Stimulated activated memory B cell treated with anti-CD40 and anti-IgM and Interleukin-4, amounts not matched to agents 10 μg/mL and 1 μg/mL and 100 μg/mL, for 72 hours (primary cell): ENCODE data around the gene EPN1.
A peak's percentile ranks its signal among the peaks of the same experiment; 100 is the strongest.

ENCODE experiments used
- ATAC-seq: fragments of 150-1000 bp; cut with Tn5 transposase; 2 replicates; pipeline ENCODE4 v1.10.0; 2021
- H3K27ac Mint-ChIP-seq: one replicate; pipeline ENCODE4 v1.8.0; 2022; ENCODE audit warnings: mild to moderate bottlenecking, mixed read lengths
- H3K27me3 Mint-ChIP-seq: one replicate; pipeline ENCODE4 v1.8.0; 2022; ENCODE audit warnings: mixed read lengths
- H3K36me3 Mint-ChIP-seq: one replicate; pipeline ENCODE4 v1.8.0; 2022; ENCODE audit warnings: mixed read lengths
- H3K4me1 Mint-ChIP-seq: one replicate; pipeline ENCODE4 v1.8.0; 2022; ENCODE audit warnings: mixed read lengths
- H3K4me3 Mint-ChIP-seq: one replicate; pipeline ENCODE4 v1.8.0; 2022; ENCODE audit warnings: mild to moderate bottlenecking, moderate library complexity, mixed read lengths
- H3K9me3 Mint-ChIP-seq: one replicate; pipeline ENCODE4 v1.8.0; 2022; ENCODE audit warnings: mixed read lengths

The EPN1 gene

GRCh38 chr19:55676889-55677505 is 2.0 kb downstream of the EPN1 start:
- no peak for ATAC-seq
- H3K27me3 Mint-ChIP-seq: no peaks in the 10 kb centered on the region
- H3K4me3 Mint-ChIP-seq: peak overlapping the region; percentile 98
- peak overlapping the region; percentile 94 for H3K27ac Mint-ChIP-seq
- peaks cover 77% of the 10 kb centered on the region for H3K4me1 Mint-ChIP-seq
- H3K9me3 Mint-ChIP-seq: no peaks in the 10 kb centered on the region
- peaks cover 60% of the 10 kb centered on the region for H3K36me3 Mint-ChIP-seq

DNA sequence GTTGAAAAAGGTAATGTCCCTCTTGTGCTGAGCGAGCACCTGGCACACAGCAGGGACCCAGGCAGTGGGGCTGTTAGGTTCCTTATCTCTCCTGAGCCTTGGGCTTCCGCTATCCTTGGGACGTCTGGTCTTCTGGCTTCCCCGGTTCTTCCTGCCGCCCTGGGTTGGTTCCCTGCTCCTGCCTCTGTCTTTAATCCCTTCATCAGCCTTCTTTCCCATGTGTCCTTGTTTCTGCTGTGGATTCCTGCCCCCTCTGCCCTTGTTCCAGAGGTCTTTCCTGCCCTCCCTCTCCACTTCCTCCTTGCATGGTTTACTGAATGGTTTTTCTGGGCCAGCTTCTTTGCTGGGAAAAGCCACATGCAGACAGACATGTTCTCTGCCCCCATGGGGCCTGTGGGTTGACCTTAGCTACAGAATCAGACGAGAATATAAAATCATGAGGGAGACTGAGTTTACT is 2.6 kb downstream of the EPN1 start:
- peak overlapping the region; percentile 98 for H3K4me3 Mint-ChIP-seq
- peak overlapping the region; percentile 94 for H3K27ac Mint-ChIP-seq
- ATAC-seq: peak; percentile 3
- H3K27me3 Mint-ChIP-seq: no peaks in the 10 kb centered on the region
- peaks cover 72% of the 10 kb centered on the region for H3K4me1 Mint-ChIP-seq
- H3K9me3 Mint-ChIP-seq: no peaks in the 10 kb centered on the region
- peaks cover 56% of the 10 kb centered on the region for H3K36me3 Mint-ChIP-seq

- H3K4me1 Mint-ChIP-seq: peaks cover 71% of the 10 kb centered on the region
- H3K4me3 Mint-ChIP-seq: peak overlapping the region; percentile 98
- H3K9me3 Mint-ChIP-seq: no peaks in the 10 kb centered on the region
- no peaks in the 10 kb centered on the region for H3K27me3 Mint-ChIP-seq
- peak overlapping the region; percentile 94 for H3K27ac Mint-ChIP-seq
- peaks cover 53% of the 10 kb centered on the region for H3K36me3 Mint-ChIP-seq
- ATAC-seq: peak; percentile 96
These were observed 3.2 kb downstream of the EPN1 start for GRCh38 chr19:55678121-55678671.

DNA sequence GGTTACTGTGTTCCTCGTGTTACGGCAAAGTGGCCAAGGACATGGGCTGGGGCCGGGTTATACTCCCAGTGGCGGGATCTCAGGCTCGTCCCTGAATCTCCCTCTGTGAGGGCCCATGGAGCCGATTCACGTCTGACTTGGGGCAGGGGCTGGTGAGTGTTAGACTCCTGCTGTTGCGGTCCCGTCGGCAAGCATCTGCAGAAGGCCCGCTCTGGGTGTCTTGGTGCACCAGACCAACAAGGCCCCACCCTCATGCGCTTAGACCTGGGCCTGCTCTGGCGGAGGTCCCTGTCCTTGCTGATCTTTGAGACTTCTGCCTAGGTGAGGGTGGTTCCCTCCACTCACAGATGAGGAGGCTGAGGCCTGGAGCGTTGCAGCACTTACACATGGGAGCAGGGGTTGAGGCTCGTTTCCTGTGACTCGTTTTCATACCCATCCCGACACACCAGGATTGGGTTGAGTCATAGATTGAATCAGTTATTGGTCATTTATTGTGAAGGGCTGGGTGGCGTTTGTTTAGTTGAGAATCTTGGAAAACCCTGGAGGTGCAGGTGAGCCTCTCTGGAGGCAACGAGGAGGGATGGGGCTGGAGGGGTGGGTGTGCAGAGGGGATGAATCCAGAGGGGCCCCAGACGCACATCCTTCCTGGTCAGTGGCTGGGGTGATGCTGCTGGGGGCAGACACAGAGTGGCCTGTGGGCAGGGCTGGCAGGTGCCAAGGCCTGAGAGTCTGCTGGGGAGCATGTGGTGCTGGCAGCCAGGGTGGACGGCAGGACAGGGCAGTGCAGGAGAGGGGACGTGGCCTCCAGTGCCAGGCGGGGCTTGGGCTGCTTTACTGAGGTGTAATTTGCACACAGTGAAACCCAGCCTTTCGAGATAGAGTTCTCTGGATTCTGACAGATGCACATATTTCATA is 4.6 kb downstream of the EPN1 start:
- Mint-ChIP-seq H3K9me3 (no peaks in the 10 kb centered on the region), H3K4me1 (peaks cover 60% of the 10 kb centered on the region)

DNA sequence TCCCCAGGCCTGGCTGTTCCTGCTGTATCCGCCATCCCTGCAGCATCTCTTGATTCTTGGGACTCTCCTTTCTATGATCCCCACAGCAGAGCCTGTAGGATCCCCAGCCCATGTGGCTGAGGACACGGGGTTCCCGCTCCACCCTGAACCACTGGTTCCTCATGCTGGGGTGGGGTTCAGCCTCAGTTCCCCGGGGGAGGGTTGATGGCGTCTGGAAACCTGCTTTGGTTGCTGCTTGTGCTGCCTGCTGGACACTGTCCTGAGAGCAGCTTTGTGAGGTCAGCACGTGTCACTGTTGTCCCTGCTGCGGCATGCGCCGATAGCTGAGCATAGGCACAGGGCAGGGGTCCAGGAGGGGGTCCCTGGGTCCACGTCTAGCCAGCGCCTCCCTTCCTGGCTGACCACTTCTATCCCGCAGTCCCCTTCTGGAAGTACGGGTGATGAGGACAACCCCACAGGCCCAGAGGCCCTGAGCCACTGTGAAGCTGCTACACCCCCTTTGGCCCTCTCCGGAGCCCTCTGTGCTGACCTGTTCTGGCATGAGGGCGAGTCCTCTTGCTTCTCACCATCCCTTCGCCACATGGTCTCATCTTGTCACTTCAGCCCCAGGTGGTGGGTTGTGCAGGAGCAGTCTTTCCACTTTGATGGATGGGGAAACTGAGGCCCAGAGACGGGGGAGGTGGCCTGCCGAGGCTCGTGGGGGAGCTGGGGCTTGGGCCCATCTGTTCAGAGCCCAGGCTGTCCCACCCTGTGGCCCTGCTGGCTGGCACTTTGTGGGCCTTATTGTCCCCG is 5.5 kb downstream of the EPN1 start:
- H3K27ac Mint-ChIP-seq: no peak overlapping the region
- no peak for ATAC-seq
- peaks cover 56% of the 10 kb centered on the region for H3K36me3 Mint-ChIP-seq
- H3K27me3 Mint-ChIP-seq: no peaks in the 10 kb centered on the region
- H3K4me3 Mint-ChIP-seq: peak overlapping the region; percentile 22
- H3K9me3 Mint-ChIP-seq: no peaks in the 10 kb centered on the region
- H3K4me1 Mint-ChIP-seq: peaks cover 65% of the 10 kb centered on the region

More for the DNA sequence above, 4.6 kb downstream of the EPN1 start:
- Mint-ChIP-seq H3K36me3 (peaks cover 51% of the 10 kb centered on the region), H3K27ac (peak overlapping the region; percentile 94), H3K4me3 (no peak overlapping the region), H3K27me3 (no peaks in the 10 kb centered on the region)
- no peak for ATAC-seq

DNA sequence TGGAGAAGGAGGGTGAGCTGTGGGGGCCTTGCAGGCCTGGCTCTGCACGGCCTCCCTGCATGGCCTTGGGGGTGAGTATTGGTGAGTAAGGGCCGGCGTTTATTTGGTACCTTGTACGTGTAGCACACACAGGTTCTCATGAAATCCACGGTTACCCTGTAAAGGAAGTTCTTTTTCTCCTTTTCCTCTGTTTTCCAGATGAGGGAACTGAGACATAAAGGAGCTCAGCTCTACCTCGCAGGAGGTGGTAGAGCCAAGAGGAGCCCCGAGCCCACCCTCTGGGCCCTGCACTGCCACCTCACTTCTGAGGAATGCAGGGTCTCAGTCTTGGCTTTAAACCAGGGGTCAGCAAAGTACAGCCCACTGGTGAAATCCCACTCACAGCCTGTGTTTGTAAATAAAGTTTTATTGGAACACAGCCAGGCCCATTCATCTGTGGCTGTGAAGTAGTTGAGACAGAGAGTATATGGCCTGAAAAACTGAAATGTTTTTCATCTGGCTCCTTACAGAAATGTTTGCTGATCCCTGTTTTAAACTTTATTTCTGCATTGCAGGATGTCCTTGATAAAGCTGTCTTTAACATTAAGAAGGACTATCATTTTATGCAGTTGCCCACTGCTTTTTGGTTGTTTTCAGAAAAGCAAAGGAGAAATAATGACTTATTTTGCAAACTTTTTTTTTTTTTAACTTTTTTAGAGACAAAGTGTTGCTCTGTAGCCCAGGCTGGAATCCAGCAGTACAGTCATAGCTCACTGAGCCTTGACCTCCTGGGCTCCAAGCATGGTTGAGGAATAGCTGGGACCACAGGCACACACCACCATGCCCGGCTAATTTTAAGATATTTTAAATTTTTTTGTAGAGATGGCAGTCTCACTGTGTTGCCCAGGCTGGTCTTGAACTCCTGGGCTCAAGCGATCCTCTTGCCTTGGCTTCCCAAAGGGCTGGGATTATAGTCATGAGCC is 6.4 kb downstream of the EPN1 start:
- peaks cover 67% of the 10 kb centered on the region for H3K4me1 Mint-ChIP-seq
- ATAC-seq: no peak
- no peaks in the 10 kb centered on the region for H3K27me3 Mint-ChIP-seq
- no peak overlapping the region for H3K4me3 Mint-ChIP-seq
- no peaks in the 10 kb centered on the region for H3K9me3 Mint-ChIP-seq
- no peak overlapping the region for H3K27ac Mint-ChIP-seq
- peaks cover 62% of the 10 kb centered on the region for H3K36me3 Mint-ChIP-seq

DNA sequence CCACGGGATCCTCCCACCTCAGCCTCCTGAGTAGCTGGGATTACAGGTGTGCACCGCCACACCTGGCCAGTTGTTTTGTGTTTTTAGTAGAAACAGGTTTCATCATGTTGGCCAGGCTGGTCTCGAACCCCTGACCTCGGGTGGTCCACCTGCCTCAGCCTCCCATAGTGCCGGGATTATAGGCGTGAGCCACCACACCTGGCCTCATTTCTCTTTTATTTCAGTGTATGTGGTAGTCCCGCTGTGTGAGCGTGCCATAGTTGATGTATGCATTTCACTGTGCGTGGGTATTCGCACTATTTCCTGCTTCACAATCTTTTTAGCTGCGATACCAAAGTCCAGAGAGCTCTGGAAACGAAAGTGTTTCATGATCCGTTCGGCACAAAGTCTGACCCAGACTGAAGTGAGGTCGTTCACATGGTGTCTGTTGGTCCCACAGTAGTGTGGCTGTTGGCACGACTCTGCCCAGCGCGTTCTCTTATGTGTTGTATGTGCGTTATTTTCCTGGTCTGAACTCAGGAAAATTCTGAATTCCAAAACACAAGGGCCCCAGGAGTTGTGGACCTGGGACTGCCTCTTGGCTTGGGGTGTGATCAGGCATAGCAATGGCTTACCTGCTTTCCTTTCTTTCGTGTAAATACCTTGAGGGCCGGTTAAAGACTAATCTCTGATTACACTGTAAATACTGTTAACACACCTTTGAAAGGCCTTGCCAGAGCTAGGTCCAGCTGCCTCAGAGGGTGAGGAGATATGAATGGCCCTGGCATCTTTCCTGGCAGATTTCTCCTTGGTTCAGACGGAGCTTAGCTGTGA is 8.6 kb downstream of the EPN1 start:
- H3K9me3 Mint-ChIP-seq: no peaks in the 10 kb centered on the region
- peaks cover 67% of the 10 kb centered on the region for H3K4me1 Mint-ChIP-seq
- no peak overlapping the region for H3K27ac Mint-ChIP-seq
- H3K27me3 Mint-ChIP-seq: no peaks in the 10 kb centered on the region
- no peak for ATAC-seq
- no peak overlapping the region for H3K4me3 Mint-ChIP-seq
- H3K36me3 Mint-ChIP-seq: peaks cover 60% of the 10 kb centered on the region

DNA sequence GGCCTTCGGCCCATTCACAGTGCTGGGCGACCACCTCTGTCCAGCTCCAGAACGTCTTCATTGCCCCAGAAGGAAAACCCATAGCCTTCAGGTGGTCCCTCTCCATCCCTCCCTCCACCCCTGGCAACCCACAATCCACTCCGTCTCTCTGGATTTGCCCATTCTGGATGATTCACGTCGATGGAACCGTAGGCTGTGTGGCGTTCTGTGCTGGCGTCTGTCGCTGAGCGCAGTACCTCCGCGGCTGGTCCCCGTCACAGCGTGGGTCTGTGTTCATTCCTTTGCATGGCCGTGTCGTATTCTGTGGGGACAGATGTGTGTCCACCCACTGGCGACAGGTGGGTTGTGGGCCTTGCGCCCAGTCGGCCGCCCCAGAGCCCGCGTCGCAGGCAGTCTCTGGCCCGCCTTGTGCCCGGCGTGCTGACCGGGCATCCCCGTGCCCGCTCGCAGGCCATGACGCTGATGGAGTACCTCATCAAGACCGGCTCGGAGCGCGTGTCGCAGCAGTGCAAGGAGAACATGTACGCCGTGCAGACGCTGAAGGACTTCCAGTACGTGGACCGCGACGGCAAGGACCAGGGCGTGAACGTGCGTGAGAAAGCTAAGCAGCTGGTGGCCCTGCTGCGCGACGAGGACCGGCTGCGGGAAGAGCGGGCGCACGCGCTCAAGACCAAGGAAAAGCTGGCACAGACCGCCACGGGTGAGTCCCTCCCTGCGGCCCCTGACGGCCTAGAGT is 10.1 kb downstream of the EPN1 start:
- H3K9me3 Mint-ChIP-seq: no peaks in the 10 kb centered on the region
- peaks cover 58% of the 10 kb centered on the region for H3K36me3 Mint-ChIP-seq
- peaks cover 65% of the 10 kb centered on the region for H3K4me1 Mint-ChIP-seq
- H3K27ac Mint-ChIP-seq: no peak overlapping the region
- no peak for ATAC-seq
- H3K4me3 Mint-ChIP-seq: no peak overlapping the region
- H3K27me3 Mint-ChIP-seq: no peaks in the 10 kb centered on the region

GRCh38 chr19:55685776-55686175 is 10.8 kb downstream of the EPN1 start:
- ATAC-seq: no peak
- H3K9me3 Mint-ChIP-seq: no peaks in the 10 kb centered on the region
- peaks cover 58% of the 10 kb centered on the region for H3K4me1 Mint-ChIP-seq
- H3K27ac Mint-ChIP-seq: peak overlapping the region; percentile 31
- no peaks in the 10 kb centered on the region for H3K27me3 Mint-ChIP-seq
- no peak overlapping the region for H3K4me3 Mint-ChIP-seq
- peaks cover 58% of the 10 kb centered on the region for H3K36me3 Mint-ChIP-seq

- Mint-ChIP-seq H3K36me3 (peaks cover 62% of the 10 kb centered on the region), H3K4me1 (peaks cover 56% of the 10 kb centered on the region), H3K4me3 (no peak overlapping the region), H3K9me3 (no peaks in the 10 kb centered on the region), H3K27me3 (no peaks in the 10 kb centered on the region), H3K27ac (peak overlapping the region; percentile 31)
- ATAC-seq: no peak
These were observed 11.5 kb downstream of the EPN1 start for GRCh38 chr19:55686311-55687050.

DNA sequence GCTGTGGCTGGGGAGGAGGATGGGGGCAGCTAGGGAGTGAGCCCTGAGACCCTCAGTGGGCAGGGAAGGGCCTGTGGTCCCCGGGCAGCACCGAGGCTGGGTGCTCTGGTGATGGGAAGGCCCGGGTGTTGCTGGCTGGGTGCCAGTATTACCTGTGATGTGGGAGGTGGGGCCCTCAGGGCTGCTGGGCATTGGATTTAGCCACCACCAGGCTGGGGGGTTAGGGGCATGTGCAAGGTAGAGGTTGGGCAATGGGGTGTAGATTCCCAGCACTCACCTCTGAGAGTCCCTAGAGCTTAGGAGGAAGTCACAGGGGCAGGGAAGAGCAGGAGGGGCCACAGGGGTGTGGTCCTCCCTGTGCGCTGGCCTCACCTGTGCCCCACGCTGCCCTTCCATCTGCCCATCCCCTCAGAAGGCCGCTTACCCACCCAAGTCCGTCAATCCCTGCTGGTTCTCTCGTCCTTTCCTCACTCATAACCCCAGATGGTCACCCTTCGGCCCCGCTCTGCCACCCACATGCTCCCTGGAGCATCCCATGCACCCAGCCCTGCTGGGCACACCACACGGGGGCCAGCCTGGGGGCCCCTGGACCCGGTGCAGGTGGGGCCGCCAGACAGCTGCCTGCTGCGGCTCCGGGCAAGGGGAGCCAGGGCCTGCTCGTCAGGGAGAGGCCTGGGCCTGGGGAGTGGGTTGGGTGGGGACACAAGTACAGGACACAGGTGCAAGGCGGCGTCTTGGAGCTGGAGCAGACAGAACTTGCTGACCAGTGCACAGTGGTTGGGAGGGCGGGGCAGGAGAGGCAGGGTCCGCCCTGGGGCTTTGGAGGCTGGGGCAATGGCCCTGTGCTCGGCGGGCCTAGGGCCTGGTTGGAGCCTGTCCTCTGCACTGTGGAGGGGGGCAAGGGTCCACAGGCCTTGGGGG is 12.5 kb downstream of the EPN1 start:
- H3K4me1 Mint-ChIP-seq: peaks cover 56% of the 10 kb centered on the region
- ATAC-seq: no peak
- peaks cover 62% of the 10 kb centered on the region for H3K36me3 Mint-ChIP-seq
- no peak overlapping the region for H3K4me3 Mint-ChIP-seq
- no peaks in the 10 kb centered on the region for H3K9me3 Mint-ChIP-seq
- H3K27me3 Mint-ChIP-seq: no peaks in the 10 kb centered on the region
- H3K27ac Mint-ChIP-seq: peak overlapping the region; percentile 73
